ENCODE measurements around the gene CABP7.
"Not testable (repeated sequence)": the region's sequence is repeated elsewhere in the genome, so short reads cannot be mapped to it uniquely, and the experiment has no call there.

The CABP7 gene

DNA sequence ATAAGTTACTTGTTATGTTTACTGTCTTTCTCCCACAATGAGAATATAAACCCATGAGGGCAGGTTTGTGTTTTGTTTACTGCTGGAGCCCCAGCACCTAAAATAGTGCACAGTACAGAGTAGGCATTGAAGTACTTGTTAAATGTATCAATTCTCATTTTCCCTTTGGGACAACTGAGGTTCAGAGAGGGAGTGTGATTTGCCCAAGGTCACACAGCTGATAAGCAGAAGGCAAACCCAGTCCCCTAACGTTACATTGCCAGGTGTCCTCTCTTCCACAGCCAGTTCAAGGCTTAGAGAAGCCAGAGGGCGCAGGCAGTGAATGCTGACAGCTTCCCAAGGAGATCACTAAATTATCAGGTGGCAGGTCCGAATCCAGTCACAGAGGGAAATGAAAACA lies 30.2 kb downstream of the CABP7 start:
- DNase-seq = no peak

DNA sequence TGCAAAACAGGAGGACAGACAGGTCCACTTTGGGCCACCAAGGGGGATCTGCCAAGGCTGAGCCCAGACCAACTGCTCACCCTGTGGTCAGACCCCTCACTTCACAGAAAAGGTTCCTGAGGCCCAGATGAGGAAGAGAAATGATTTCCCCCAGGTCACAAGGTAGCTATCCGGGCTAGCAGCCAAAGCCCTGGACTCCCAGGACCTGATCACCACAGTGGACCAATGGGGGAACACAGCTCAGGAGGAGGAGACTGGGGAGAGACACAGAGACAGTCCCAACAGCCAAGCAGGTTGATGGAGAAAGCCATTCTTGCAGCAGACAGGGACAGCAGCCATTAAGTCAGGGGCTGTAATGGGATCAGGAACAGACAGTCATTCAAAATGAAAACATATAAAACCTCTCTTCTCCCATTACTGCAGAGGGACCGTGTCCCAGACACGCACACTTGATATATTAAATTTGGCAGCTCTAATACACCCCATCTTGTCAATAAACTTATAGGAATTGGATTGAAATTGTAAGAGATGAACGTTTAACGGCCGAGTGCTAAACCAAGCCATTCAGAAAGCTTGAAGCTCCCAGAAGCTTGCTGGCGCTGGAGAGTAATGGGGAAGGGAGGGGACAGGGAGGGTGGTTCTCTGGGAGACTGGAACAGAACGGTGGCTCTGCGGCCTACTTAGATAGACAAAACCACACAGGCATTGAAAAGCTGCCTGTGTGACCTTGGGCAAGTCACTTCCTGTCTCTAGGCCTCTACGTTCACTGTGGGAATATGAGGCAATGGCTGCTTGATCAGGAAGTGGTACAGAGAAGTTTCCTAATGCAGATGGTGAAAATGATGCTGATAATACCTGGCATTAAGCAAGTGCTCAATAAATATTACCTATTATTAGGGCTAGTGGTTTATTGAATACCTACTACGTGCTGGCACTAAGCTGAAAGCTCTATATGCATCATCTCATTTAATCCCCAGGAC lies 31.0 kb downstream of the CABP7 start:
- peak; percentile 10 to 21 for DNase-seq

DNA sequence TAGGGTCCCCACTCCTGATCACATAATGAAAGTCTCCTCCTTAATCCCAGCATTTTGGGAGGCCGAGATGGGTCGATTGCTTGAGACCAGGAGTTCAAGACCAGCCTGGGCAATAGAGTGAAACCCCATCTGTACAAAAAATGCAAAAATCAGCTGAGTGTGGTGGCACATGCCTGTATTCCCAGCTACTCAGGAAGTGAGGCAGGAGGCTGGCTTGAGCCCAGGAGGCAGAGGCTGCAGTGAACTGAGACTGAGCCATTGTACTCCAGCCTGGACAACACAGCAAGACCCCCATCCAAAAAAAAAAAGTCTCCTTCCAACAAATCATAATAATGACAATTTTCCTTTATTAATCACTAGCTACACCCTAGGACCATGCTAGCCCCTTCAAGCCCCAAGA lies 31.9 kb downstream of the CABP7 start:
- no peak for DNase-seq

GRCh38 chr22:29753808-29754657 lies 34.2 kb downstream of the CABP7 start:
- no peak for DNase-seq

- not testable (repeated sequence) for DNase-seq
These were observed 35.0 kb downstream of the CABP7 start for GRCh38 chr22:29754658-29755395.

DNA sequence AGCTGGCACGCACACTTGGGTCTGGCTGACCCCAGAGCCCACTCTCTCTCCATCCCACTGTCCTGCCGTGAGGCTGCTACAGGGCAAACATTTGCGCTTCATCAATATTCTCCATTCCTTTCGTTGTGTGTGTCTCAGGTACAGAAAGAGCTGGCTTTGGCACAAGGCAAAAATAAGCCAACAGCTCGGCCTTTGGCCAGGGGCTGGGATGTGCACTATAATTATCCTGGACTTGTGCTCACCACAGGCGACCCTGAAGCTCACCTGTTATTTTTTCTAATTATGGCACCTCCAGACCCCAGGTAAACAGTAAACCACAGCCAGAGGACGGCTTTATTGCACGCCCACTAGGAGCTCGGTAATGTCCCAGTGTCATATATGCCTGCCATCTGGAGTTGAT lies 36.1 kb downstream of the CABP7 start:
- DNase-seq = no peak

- no peak for DNase-seq
These were observed 36.5 kb downstream of the CABP7 start for GRCh38 chr22:29756341-29756740.

DNA sequence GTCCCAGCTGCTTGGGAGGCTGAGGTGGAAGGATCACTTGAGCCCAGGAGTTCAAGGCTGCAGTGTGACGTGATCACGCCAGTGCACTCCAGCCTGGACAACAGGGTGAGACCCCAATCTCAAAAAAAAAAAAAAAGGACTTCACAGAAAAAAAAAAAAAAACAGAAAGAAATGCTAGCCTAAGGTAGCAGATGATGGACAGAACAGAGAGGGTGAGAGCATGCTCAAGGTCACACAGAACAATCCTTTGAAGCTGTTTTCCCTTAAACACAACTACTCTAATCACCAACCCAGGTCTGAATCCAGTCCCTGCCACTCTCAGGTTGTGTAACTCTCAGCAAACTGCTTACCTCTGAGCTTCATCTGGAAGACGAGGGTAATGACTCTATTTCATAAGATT lies 37.3 kb downstream of the CABP7 start:
- DNase-seq = no peak

DNA sequence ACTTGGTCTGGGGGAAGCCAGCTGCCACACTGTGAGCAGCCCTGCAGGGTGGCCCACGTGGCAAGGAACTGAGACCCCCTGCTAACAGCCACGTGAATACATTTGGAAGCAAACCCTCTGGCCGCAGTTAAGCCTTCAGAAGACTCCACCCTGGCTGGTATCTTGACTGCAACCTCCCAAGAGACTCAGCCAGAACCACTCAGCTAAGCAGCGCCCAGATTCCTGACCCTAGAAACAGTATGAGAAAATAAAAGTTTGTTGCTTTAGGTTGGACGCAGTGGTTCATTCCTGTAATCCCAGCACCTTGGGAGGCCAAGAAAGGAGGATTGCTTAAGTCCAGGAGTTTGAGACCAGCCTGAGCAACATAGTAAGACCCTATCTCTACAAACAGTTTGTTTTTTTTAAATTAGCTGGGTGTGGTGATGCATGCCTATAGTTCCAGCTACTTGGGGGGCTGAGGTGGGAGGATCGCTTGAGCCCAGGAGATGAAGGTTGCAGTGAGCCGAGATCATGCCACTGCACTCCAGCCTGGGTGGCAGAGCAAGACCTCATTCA lies 38.3 kb downstream of the CABP7 start:
- DNase-seq = no peak

- no peak for DNase-seq
These were observed 39.2 kb downstream of the CABP7 start for GRCh38 chr22:29758959-29759358.

GRCh38 chr22:29762263-29762662 lies 42.5 kb downstream of the CABP7 start:
- DNase-seq = no peak

- peak; percentile 20 to 34 for DNase-seq
These were observed 46.3 kb downstream of the CABP7 start for GRCh38 chr22:29765905-29766631.

GRCh38 chr22:29766632-29767170 lies 46.9 kb downstream of the CABP7 start, which contains the start of gene ZMAT5:
TSS of gene ZMAT5 (minus strand) at chr22:29767007. CDS start at chr22:29748544, 18,463 bp downstream.
- peak; percentile 91 to 94 for DNase-seq

- DNase-seq = peak; percentile 92 to 93
These were observed 47.6 kb downstream of the CABP7 start, which contains the start of gene UQCR10 for GRCh38 chr22:29767171-29768051. TSS of gene UQCR10 (plus strand) at chr22:29767369. CDS start at chr22:29767399, 30 bp downstream.

GRCh38 chr22:29768052-29768693 lies 48.4 kb downstream of the CABP7 start:
- DNase-seq = no peak

- no peak for DNase-seq
These were observed 50.0 kb downstream of the CABP7 start for GRCh38 chr22:29769723-29770321.

DNA sequence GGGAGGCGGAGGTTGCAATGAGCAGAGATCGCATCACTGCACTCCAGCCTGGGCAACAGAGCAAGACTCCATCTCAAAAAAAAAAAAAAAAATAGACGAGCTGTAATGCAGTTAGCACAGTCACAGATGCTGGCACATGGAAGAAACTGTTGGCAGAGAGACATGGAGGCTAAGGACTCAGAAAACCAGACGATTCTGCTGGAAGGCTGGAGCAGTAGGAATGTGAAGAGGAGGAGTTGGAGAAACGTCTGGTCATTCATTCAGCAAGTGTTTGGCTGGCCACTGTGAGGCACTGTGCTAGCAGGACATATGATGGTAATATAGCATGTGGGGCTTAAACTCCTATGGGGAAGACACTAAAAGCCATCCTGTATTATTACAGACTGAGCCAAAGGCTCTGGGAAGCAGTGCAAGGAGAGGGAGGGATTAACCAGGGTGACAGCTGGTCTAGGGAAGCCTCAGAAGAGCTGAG lies 52.4 kb downstream of the CABP7 start:
- DNase-seq = no peak

GRCh38 chr22:29773233-29773632 lies 53.4 kb downstream of the CABP7 start:
- DNase-seq = no peak

- DNase-seq = no peak
These were observed 60.4 kb downstream of the CABP7 start for GRCh38 chr22:29780220-29780619.
